Astrocyte (in vitro differentiated cells and primary cell): Measurements from ENCODE around the gene ASB3. TPM values are rescaled to one million over a fixed set of nuclear protein-coding genes. Genes with fewer than 3 reads are reported as not detected.
A peak's percentile ranks its signal among the peaks of the same experiment; 100 is the strongest.

ENCODE experiments used
- DNase-seq: peaks from one replicate; pipeline ENCODE4 v3.0.0-alpha.2; 2010; ENCODE audit warnings: low read depth
- FAIRE-seq: peaks from 2 replicates; lab custom pipeline; 2011; peaks lifted over from hg19 to GRCh38; lab: Jason Lieb, UNC
- H2AFZ ChIP-seq: 2 replicates; pipeline ENCODE4 v1.6.0; 2012; ENCODE audit warnings: low read depth, low read length, inconsistent platforms
- H3K27ac ChIP-seq: 2 replicates; pipeline ENCODE4 v1.5.1; 2011; ENCODE audit warnings: low read depth, low read length, inconsistent platforms
- H3K27me3 ChIP-seq: 2 replicates; pipeline ENCODE4 v1.6.0; 2011; ENCODE audit warnings: low read length, inconsistent platforms; ENCODE audit not compliant: insufficient read depth
- H3K36me3 ChIP-seq: 2 replicates; pipeline ENCODE4 v1.5.1; 2011; ENCODE audit warnings: low read length, inconsistent platforms; ENCODE audit not compliant: insufficient read depth
- H3K4me1 ChIP-seq: 2 replicates; pipeline ENCODE4 v1.5.1; 2011; ENCODE audit warnings: low read length, inconsistent platforms; ENCODE audit not compliant: insufficient read depth
- H3K4me2 ChIP-seq: 2 replicates; pipeline ENCODE4 v1.6.0; 2012; ENCODE audit warnings: low read length, inconsistent platforms
- H3K4me3 ChIP-seq: 2 replicates; pipeline ENCODE4 v1.5.1; 2011; ENCODE audit warnings: low read depth, mild to moderate bottlenecking, low read length, inconsistent platforms; ENCODE audit not compliant: insufficient read depth
- H3K79me2 ChIP-seq: 2 replicates; pipeline ENCODE4 v1.6.0; 2012; ENCODE audit warnings: mild to moderate bottlenecking, low read length, inconsistent platforms; ENCODE audit not compliant: insufficient read depth
- H3K9ac ChIP-seq: 2 replicates; pipeline ENCODE4 v1.6.0; 2012; ENCODE audit warnings: mild to moderate bottlenecking, low read length, inconsistent platforms
- H3K9me3 ChIP-seq: 2 replicates; pipeline ENCODE4 v1.5.1; 2012; ENCODE audit warnings: low read depth, mild to moderate bottlenecking, low read length, inconsistent platforms; ENCODE audit not compliant: insufficient read depth
- H4K20me1 ChIP-seq: 2 replicates; pipeline ENCODE4 v1.6.0; 2012; ENCODE audit warnings: low read length, inconsistent platforms; ENCODE audit not compliant: insufficient read depth
- H3K27ac Mint-ChIP-seq: one replicate; pipeline ENCODE4 v1.8.0; 2021; ENCODE audit warnings: mild to moderate bottlenecking, mixed read lengths; ENCODE audit not compliant: unreplicated experiment
- H3K27me3 Mint-ChIP-seq: one replicate; pipeline ENCODE4 v1.8.0; 2021; ENCODE audit warnings: low read depth, mixed read lengths; ENCODE audit not compliant: unreplicated experiment
- H3K36me3 Mint-ChIP-seq: one replicate; pipeline ENCODE4 v1.8.0; 2021; ENCODE audit warnings: low read depth, mixed read lengths; ENCODE audit not compliant: unreplicated experiment
- H3K4me1 Mint-ChIP-seq: one replicate; pipeline ENCODE4 v1.8.0; 2021; ENCODE audit warnings: low read depth, mixed read lengths; ENCODE audit not compliant: unreplicated experiment
- H3K4me3 Mint-ChIP-seq: one replicate; pipeline ENCODE4 v1.8.0; 2021; ENCODE audit warnings: mild to moderate bottlenecking, moderate library complexity, mixed read lengths; ENCODE audit not compliant: unreplicated experiment
- H3K9me3 Mint-ChIP-seq: one replicate; pipeline ENCODE4 v1.8.0; 2021; ENCODE audit warnings: mild to moderate bottlenecking, mixed read lengths; ENCODE audit not compliant: unreplicated experiment
- EZH2 ChIP-seq: IDR thresholded peaks from 2 replicates; pipeline ENCODE4 v1.6.1; 2012; ENCODE audit warnings: mild to moderate bottlenecking, low read length, inconsistent platforms; ENCODE audit not compliant: insufficient read depth
- total RNA-seq: library from RNA; stranded (reverse); gene quantifications from 2 replicates; pipeline ENCODE4 v1.2.1, GENCODE V29; 2021
- TF ChIP-seq, protein P1 (sequence below): IDR thresholded peaks from 2 replicates; pipeline ENCODE4 v1.5.1; 2011; ENCODE audit warnings: low read depth, mild to moderate bottlenecking, inconsistent platforms, low read length, moderate library complexity; ENCODE audit not compliant: insufficient read depth

Gene ASB3
- total RNA-seq, 1 donor from 2014 or later, result 26.4 TPM

- H3K4me1 Mint-ChIP-seq, result peaks cover 2% of the 10 kb centered on the region
Measured at GRCh38 chr2:53821810-53822209, 35.1 kb upstream of the ASB3 start.

DNA sequence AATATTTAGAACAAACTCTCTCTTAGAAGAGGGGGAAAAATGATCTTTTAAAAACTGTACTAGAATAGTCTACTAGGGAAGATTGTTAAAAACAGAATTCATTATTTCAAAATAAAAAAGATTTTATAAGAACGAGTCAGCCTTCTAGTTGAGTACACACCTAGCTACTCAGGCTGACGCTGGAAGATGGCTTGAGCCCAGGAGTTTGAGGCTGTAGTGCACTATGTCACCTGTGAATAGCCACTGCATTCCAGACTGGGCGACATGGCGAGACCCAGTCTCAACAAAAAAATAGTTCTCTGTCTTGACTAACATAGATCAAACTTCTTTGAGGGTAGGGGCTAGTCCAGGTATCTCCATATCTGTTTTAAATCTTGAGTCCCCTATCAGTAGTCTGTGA, 34.0 kb upstream of the ASB3 start:
- no peaks in the 10 kb centered on the region for H3K4me1 Mint-ChIP-seq
- H3K4me2 ChIP-seq, result no peak overlapping the region
- no peak overlapping the region for H3K9ac ChIP-seq
- TF ChIP-seq, protein P1, sequence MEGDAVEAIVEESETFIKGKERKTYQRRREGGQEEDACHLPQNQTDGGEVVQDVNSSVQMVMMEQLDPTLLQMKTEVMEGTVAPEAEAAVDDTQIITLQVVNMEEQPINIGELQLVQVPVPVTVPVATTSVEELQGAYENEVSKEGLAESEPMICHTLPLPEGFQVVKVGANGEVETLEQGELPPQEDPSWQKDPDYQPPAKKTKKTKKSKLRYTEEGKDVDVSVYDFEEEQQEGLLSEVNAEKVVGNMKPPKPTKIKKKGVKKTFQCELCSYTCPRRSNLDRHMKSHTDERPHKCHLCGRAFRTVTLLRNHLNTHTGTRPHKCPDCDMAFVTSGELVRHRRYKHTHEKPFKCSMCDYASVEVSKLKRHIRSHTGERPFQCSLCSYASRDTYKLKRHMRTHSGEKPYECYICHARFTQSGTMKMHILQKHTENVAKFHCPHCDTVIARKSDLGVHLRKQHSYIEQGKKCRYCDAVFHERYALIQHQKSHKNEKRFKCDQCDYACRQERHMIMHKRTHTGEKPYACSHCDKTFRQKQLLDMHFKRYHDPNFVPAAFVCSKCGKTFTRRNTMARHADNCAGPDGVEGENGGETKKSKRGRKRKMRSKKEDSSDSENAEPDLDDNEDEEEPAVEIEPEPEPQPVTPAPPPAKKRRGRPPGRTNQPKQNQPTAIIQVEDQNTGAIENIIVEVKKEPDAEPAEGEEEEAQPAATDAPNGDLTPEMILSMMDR, result no peak
- no peak for TF ChIP-seq EZH2
- H3K4me3 ChIP-seq, result no peak overlapping the region
- no peaks in the 10 kb centered on the region for H3K79me2 ChIP-seq
- H3K4me3 Mint-ChIP-seq, result no peak overlapping the region
- H3K27me3 Mint-ChIP-seq, result no peaks in the 10 kb centered on the region
- H3K4me1 ChIP-seq, result no peaks in the 10 kb centered on the region
- H3K27ac Mint-ChIP-seq, result no peak overlapping the region
- no peaks in the 10 kb centered on the region for H3K9me3 Mint-ChIP-seq
- H3K9me3 ChIP-seq, result no peaks in the 10 kb centered on the region
- H3K36me3 ChIP-seq, result peaks cover 18% of the 10 kb centered on the region
- no peaks in the 10 kb centered on the region for H3K27me3 ChIP-seq
- H3K27ac ChIP-seq, result no peak overlapping the region
- no peak overlapping the region for H2AFZ ChIP-seq
- DNase-seq (peak; percentile 13), FAIRE-seq (no peak)
- no peaks in the 10 kb centered on the region for H4K20me1 ChIP-seq
- peaks cover 3% of the 10 kb centered on the region for H3K36me3 Mint-ChIP-seq

More at GRCh38 chr2:53821810-53822209, 35.1 kb upstream of the ASB3 start:
- Histone ChIP-seq H3K79me2 (no peaks in the 10 kb centered on the region), H2AFZ (no peak overlapping the region), H3K27ac (no peak overlapping the region), H4K20me1 (no peaks in the 10 kb centered on the region), H3K4me2 (no peak overlapping the region), H3K27me3 (no peaks in the 10 kb centered on the region), H3K9me3 (no peaks in the 10 kb centered on the region), H3K36me3 (peaks cover 15% of the 10 kb centered on the region), H3K9ac (no peak overlapping the region), H3K4me1 (no peaks in the 10 kb centered on the region), H3K4me3 (no peak overlapping the region)
- no peak overlapping the region for H3K4me3 Mint-ChIP-seq
- no peaks in the 10 kb centered on the region for H3K9me3 Mint-ChIP-seq
- H3K36me3 Mint-ChIP-seq, result peaks cover under 1% of the 10 kb centered on the region
- no peak for DNase-seq
- no peak overlapping the region for H3K27ac Mint-ChIP-seq
- TF ChIP-seq, protein P1, result no peak
- no peak for TF ChIP-seq EZH2
- FAIRE-seq, result no peak
- no peaks in the 10 kb centered on the region for H3K27me3 Mint-ChIP-seq

DNA sequence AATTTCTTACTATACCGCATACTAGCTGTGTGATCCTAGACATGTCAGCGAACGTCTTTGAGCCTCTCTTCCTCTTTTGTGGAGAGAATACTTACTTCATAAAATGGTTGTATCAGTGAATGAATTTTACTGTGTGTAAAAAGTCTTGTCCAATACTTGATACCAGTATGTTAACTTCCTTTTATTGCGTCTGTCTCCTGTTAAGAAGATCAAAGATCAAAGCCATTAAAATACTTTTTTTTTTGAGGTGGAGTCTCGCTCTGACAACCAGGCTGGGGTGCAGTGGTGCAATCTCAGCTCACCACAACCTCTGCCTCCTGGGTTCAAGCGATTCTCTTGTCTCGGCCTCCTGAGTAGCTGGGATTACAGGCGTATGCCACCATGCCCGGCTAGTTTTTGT, 33.3 kb upstream of the ASB3 start:
- Mint-ChIP-seq H3K36me3 (peaks cover 3% of the 10 kb centered on the region), H3K4me1 (no peaks in the 10 kb centered on the region), H3K9me3 (no peaks in the 10 kb centered on the region), H3K4me3 (no peak overlapping the region), H3K27ac (no peak overlapping the region), H3K27me3 (no peaks in the 10 kb centered on the region)
- no peak for DNase-seq
- Histone ChIP-seq H3K4me1 (no peaks in the 10 kb centered on the region), H3K4me2 (no peak overlapping the region), H2AFZ (no peak overlapping the region), H3K27ac (no peak overlapping the region), H3K9ac (no peak overlapping the region), H3K27me3 (no peaks in the 10 kb centered on the region), H3K36me3 (peaks cover 23% of the 10 kb centered on the region), H3K79me2 (no peaks in the 10 kb centered on the region), H3K4me3 (no peak overlapping the region), H3K9me3 (no peaks in the 10 kb centered on the region), H4K20me1 (no peaks in the 10 kb centered on the region)
- TF ChIP-seq, protein P1, result no peak
- no peak for TF ChIP-seq EZH2
- no peak for FAIRE-seq
